GM19025 (cell line): Measurements from ENCODE around the gene CEP112.

Experiments used
- ATAC-seq: cut with Tn5 transposase; IDR thresholded peaks from one replicate; pipeline ENCODE4 v1.9.1; 2021; ENCODE audit warnings: mild to moderate bottlenecking, low read depth, moderate library complexity; ENCODE audit not compliant: unreplicated experiment

Gene CEP112

GRCh38 chr17:66000216-66000615 is 191.7 kb downstream of the CEP112 start:
- no peak for ATAC-seq

GRCh38 chr17:65998675-65999074 is 193.3 kb downstream of the CEP112 start:
- ATAC-seq = no peak

GRCh38 chr17:65994679-65995078 is 197.3 kb downstream of the CEP112 start:
- no peak for ATAC-seq

GRCh38 chr17:65994114-65994513 is 197.8 kb downstream of the CEP112 start:
- ATAC-seq = no peak

GRCh38 chr17:65990593-65990992 is 201.3 kb downstream of the CEP112 start:
- ATAC-seq = no peak

- ATAC-seq = no peak
Measured at GRCh38 chr17:65988451-65988850, 203.5 kb downstream of the CEP112 start.

- no peak for ATAC-seq
Measured at GRCh38 chr17:65987988-65988387, 203.9 kb downstream of the CEP112 start.

- ATAC-seq = no peak
Measured at GRCh38 chr17:65985571-65985970, 206.4 kb downstream of the CEP112 start.

GRCh38 chr17:65984299-65984698 is 207.6 kb downstream of the CEP112 start:
- no peak for ATAC-seq

- no peak for ATAC-seq
Measured at GRCh38 chr17:65978871-65979270, 213.1 kb downstream of the CEP112 start.

- no peak for ATAC-seq
Measured at GRCh38 chr17:65977041-65977440, 214.9 kb downstream of the CEP112 start.

- ATAC-seq = no peak
Measured at GRCh38 chr17:65975878-65976277, 216.1 kb downstream of the CEP112 start.

- no peak for ATAC-seq
Measured at GRCh38 chr17:65973237-65973636, 218.7 kb downstream of the CEP112 start.

GRCh38 chr17:65967372-65967771 is 224.6 kb downstream of the CEP112 start:
- ATAC-seq = no peak

- no peak for ATAC-seq
Measured at GRCh38 chr17:65966072-65966695, 225.7 kb downstream of the CEP112 start.

- no peak for ATAC-seq
Measured at GRCh38 chr17:65963179-65963578, 228.8 kb downstream of the CEP112 start.

- ATAC-seq = no peak
Measured at GRCh38 chr17:65959630-65960029, 232.3 kb downstream of the CEP112 start.

GRCh38 chr17:65956814-65957213 is 235.1 kb downstream of the CEP112 start:
- no peak for ATAC-seq

GRCh38 chr17:65954148-65954449 is 237.8 kb downstream of the CEP112 start:
- no peak for ATAC-seq

GRCh38 chr17:65953316-65954147 is 238.4 kb downstream of the CEP112 start:
- no peak for ATAC-seq

GRCh38 chr17:65952586-65952985 is 239.3 kb downstream of the CEP112 start:
- no peak for ATAC-seq

GRCh38 chr17:65952015-65952414 is 239.9 kb downstream of the CEP112 start:
- ATAC-seq = no peak
